H9 (cell line): Measurements from ENCODE around the gene ZNF414. TPM values are rescaled to one million over a fixed set of nuclear protein-coding genes. Genes with fewer than 3 reads are reported as not detected.

ENCODE experiments used
- DNase-seq: peaks from one replicate; pipeline ENCODE4 v3.0.0-alpha.2; 2017
- H2AFZ ChIP-seq: one replicate; pipeline ENCODE4 v1.6.1; 2013; ENCODE audit warnings: mild to moderate bottlenecking, low read length, control low read depth, moderate library complexity
- H2AK5ac ChIP-seq: 2 replicates; pipeline ENCODE4 v1.6.1; 2013; ENCODE audit warnings: low read length, control low read depth, mixed read lengths; ENCODE audit not compliant: insufficient read length
- H2BK120ac ChIP-seq: one replicate; pipeline ENCODE4 v1.6.1; 2013; ENCODE audit warnings: low read depth, mild to moderate bottlenecking, low read length, control low read depth, inconsistent platforms; ENCODE audit not compliant: poor library complexity, severe bottlenecking
- H2BK12ac ChIP-seq: 2 replicates; pipeline ENCODE4 v1.6.1; 2013; ENCODE audit warnings: low read length, control low read depth, mixed read lengths, low read depth; ENCODE audit not compliant: insufficient read length
- H2BK15ac ChIP-seq: 2 replicates; pipeline ENCODE4 v1.6.1; 2013; ENCODE audit warnings: low read depth, low read length, control low read depth
- H2BK20ac ChIP-seq: one replicate; pipeline ENCODE4 v1.6.1; 2013; ENCODE audit warnings: low read depth, mild to moderate bottlenecking, low read length, control low read depth, inconsistent platforms; ENCODE audit not compliant: poor library complexity, severe bottlenecking
- H2BK5ac ChIP-seq: 2 replicates; pipeline ENCODE4 v1.6.1; 2013; ENCODE audit warnings: low read length, control low read depth, mixed read lengths; ENCODE audit not compliant: insufficient read length
- H3K14ac ChIP-seq: 2 replicates; pipeline ENCODE4 v1.6.1; 2013; ENCODE audit warnings: low read length, control low read depth; ENCODE audit not compliant: insufficient read depth
- H3K18ac ChIP-seq: 2 replicates; pipeline ENCODE4 v1.6.1; 2013; ENCODE audit warnings: low read depth, mild to moderate bottlenecking, mixed read lengths, low read length, control low read depth; ENCODE audit not compliant: insufficient read length
- H3K23ac ChIP-seq: 2 replicates; pipeline ENCODE4 v1.6.1; 2013; ENCODE audit warnings: low read length, control low read depth, mixed read lengths, low read depth; ENCODE audit not compliant: insufficient read length
- H3K23me2 ChIP-seq: 2 replicates; pipeline ENCODE4 v1.6.1; 2013; ENCODE audit warnings: low read depth, mild to moderate bottlenecking, mixed read lengths, low read length, control low read depth; ENCODE audit not compliant: insufficient read length, poor library complexity, severe bottlenecking
- H3K27ac ChIP-seq: 2 replicates; pipeline ENCODE4 v1.5.1; 2013; ENCODE audit warnings: low read length, control low read depth, mixed read lengths, low read depth; ENCODE audit not compliant: insufficient read length
- H3K27me3 ChIP-seq: 2 replicates; pipeline ENCODE4 v1.6.1; 2013; ENCODE audit warnings: low read length, control low read depth, inconsistent platforms; ENCODE audit not compliant: insufficient read depth
- H3K4ac ChIP-seq: 2 replicates; pipeline ENCODE4 v1.6.1; 2013; ENCODE audit warnings: low read depth, mild to moderate bottlenecking, control low read depth, inconsistent platforms, low read length, moderate library complexity
- H3K4me1 ChIP-seq: 2 replicates; pipeline ENCODE4 v1.6.1; 2013; ENCODE audit warnings: low read length, control low read depth, inconsistent platforms; ENCODE audit not compliant: insufficient read depth
- H3K4me2 ChIP-seq: 2 replicates; pipeline ENCODE4 v1.6.1; 2013; ENCODE audit warnings: low read length, control low read depth, mixed read lengths; ENCODE audit not compliant: insufficient read length, insufficient read depth
- H3K56ac ChIP-seq: 2 replicates; pipeline ENCODE4 v1.6.1; 2013; ENCODE audit warnings: low read depth, mild to moderate bottlenecking, mixed read lengths, low read length, control low read depth; ENCODE audit not compliant: insufficient read length
- H3K79me1 ChIP-seq: 2 replicates; pipeline ENCODE4 v1.6.1; 2013; ENCODE audit warnings: low read depth, mild to moderate bottlenecking, moderate library complexity, low read length, control low read depth, inconsistent platforms; ENCODE audit not compliant: insufficient read depth, poor library complexity, severe bottlenecking
- H3K79me2 ChIP-seq: 2 replicates; pipeline ENCODE4 v1.6.1; 2013; ENCODE audit warnings: low read length, control low read depth, inconsistent platforms; ENCODE audit not compliant: insufficient read depth
- H3K9ac ChIP-seq: 2 replicates; pipeline ENCODE4 v1.6.1; 2013; ENCODE audit warnings: low read length, control low read depth, mixed read lengths; ENCODE audit not compliant: insufficient read length; ENCODE audit errors: extremely low read depth
- H3K9me3 ChIP-seq: one replicate; pipeline ENCODE4 v1.6.1; 2013; ENCODE audit warnings: low read depth, low read length, inconsistent platforms; ENCODE audit not compliant: control insufficient read depth
- H3T11ph ChIP-seq: one replicate; pipeline ENCODE4 v1.6.1; 2013; ENCODE audit warnings: mild to moderate bottlenecking, low read length, control low read depth, inconsistent platforms
- H4K20me1 ChIP-seq: one replicate; pipeline ENCODE4 v1.6.1; 2013; ENCODE audit not compliant: control insufficient read depth, insufficient read length, insufficient read depth
- H4K5ac ChIP-seq: 2 replicates; pipeline ENCODE4 v1.6.1; 2013; ENCODE audit warnings: low read depth, mild to moderate bottlenecking, mixed read lengths, low read length, control low read depth; ENCODE audit not compliant: insufficient read length
- H4K8ac ChIP-seq: replicated peaks from 2 replicates; pipeline ENCODE4 v1.6.1; 2013; ENCODE audit warnings: low read length, control low read depth, mixed read lengths, low read depth; ENCODE audit not compliant: insufficient read length
- H4K91ac ChIP-seq: 2 replicates; pipeline ENCODE4 v1.6.1; 2013; ENCODE audit warnings: low read depth, mild to moderate bottlenecking, moderate library complexity, mixed read lengths, low read length, control low read depth; ENCODE audit not compliant: insufficient read length
- H3K27ac Mint-ChIP-seq, 3 experiments: 2 replicates in 2 of 3; 3 replicates in 1 of 3; pipeline ENCODE4 v1.8.0; 2020 to 2021; ENCODE audit warnings: mixed read lengths in 3 of 3, mild to moderate bottlenecking in 1 of 3, moderate library complexity in 1 of 3
- H3K27me3 Mint-ChIP-seq: 2 replicates; pipeline ENCODE4 v1.8.0; 2021; ENCODE audit warnings: low read depth, mild to moderate bottlenecking, moderate library complexity, mixed read lengths
- H3K36me3 Mint-ChIP-seq, 3 experiments: 2 replicates in 2 of 3; 3 replicates in 1 of 3; pipeline ENCODE4 v1.8.0; 2020 to 2021; ENCODE audit warnings: low read depth in 3 of 3, mixed read lengths in 3 of 3; ENCODE audit not compliant: insufficient read depth in 1 of 3
- H3K4me1 Mint-ChIP-seq, 2 experiments: 2 replicates each; pipeline ENCODE4 v1.8.0; 2020; ENCODE audit warnings: mixed read lengths in 2 of 2
- H3K4me3 Mint-ChIP-seq, 2 experiments: 2 replicates in 1 of 2; 3 replicates in 1 of 2; pipeline ENCODE4 v1.8.0; 2020 to 2021; ENCODE audit warnings: mild to moderate bottlenecking in 2 of 2, mixed read lengths in 2 of 2, moderate library complexity in 1 of 2
- H3K9me3 Mint-ChIP-seq, 2 experiments: 2 replicates in 1 of 2; 3 replicates in 1 of 2; pipeline ENCODE4 v1.8.0; 2020; ENCODE audit warnings: mild to moderate bottlenecking in 2 of 2, mixed read lengths in 2 of 2, moderate library complexity in 1 of 2
- WGBS: extraction: QIAGEN DNeasy Blood & Tissue Kit; methylation state at CpG from one replicate; pipeline ENCODE4 v1.1.7; 2013; ENCODE audit warnings: missing lambda C conversion rate, low lambda C conversion rate, mixed read lengths; ENCODE audit not compliant: insufficient read length; ENCODE audit errors: extremely low coverage; 5-methylcytosine and 5-hydroxymethylcytosine counted together
- total RNA-seq: library from RNA; stranded (reverse); gene quantifications from 2 replicates; pipeline ENCODE4 v1.2.1, GENCODE V29; 2021
- TF ChIP-seq, protein P1 (sequence below): fragments of 200-600 bp; sonication (generic); conservative IDR thresholded peaks from 3 replicates; pipeline ENCODE4 v1.8.0; 2021; ENCODE audit warnings: antibody characterized with exemption, mild to moderate bottlenecking

The ZNF414 gene
- total RNA-seq, 1 experiment from 2014 or later, result 29.3 TPM

- no peak overlapping the region for H3K23ac ChIP-seq
- H3K18ac ChIP-seq, result no peak overlapping the region
- H4K5ac ChIP-seq, result no peak overlapping the region
- no peaks in the 10 kb centered on the region for H3K27me3 ChIP-seq
- H3K14ac ChIP-seq, result no peak overlapping the region
- no CpG with 5 or more reads among the region's 13 CpGs for WGBS
- H3K4me1 ChIP-seq, result no peaks in the 10 kb centered on the region
- H2BK15ac ChIP-seq, result no peak overlapping the region
- no peak overlapping the region for H4K91ac ChIP-seq
- H4K20me1 ChIP-seq, result no peaks in the 10 kb centered on the region
- no peaks in the 10 kb centered on the region for H3K9me3 ChIP-seq
- no peak overlapping the region for H2BK12ac ChIP-seq
- H3K9ac ChIP-seq, result no peak overlapping the region
- H3K4ac ChIP-seq, result no peak overlapping the region
- Mint-ChIP-seq H3K4me3 (no peak overlapping the region), H3K27me3 (no peaks in the 10 kb centered on the region; the same call in 1 of the 2 replicates), H3K9me3 (no peaks in the 10 kb centered on the region), H3K4me1 (peaks cover 5 to 13% of the 10 kb centered on the region in 2 experiments), H3K27ac (peak overlapping the region in 2 of 3 experiments; percentile 58 to 95; a peak in 4 of 7 replicates), H3K36me3 (peaks cover 40 to 72% (median 71%) of the 10 kb centered on the region in 3 experiments)
- no peak overlapping the region for H3K4me2 ChIP-seq
- DNase-seq, result no peak
- TF ChIP-seq, protein P1, sequence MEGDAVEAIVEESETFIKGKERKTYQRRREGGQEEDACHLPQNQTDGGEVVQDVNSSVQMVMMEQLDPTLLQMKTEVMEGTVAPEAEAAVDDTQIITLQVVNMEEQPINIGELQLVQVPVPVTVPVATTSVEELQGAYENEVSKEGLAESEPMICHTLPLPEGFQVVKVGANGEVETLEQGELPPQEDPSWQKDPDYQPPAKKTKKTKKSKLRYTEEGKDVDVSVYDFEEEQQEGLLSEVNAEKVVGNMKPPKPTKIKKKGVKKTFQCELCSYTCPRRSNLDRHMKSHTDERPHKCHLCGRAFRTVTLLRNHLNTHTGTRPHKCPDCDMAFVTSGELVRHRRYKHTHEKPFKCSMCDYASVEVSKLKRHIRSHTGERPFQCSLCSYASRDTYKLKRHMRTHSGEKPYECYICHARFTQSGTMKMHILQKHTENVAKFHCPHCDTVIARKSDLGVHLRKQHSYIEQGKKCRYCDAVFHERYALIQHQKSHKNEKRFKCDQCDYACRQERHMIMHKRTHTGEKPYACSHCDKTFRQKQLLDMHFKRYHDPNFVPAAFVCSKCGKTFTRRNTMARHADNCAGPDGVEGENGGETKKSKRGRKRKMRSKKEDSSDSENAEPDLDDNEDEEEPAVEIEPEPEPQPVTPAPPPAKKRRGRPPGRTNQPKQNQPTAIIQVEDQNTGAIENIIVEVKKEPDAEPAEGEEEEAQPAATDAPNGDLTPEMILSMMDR, result no peak
- H3K23me2 ChIP-seq, result no peaks in the 10 kb centered on the region
- H3K27ac ChIP-seq, result no peak overlapping the region
- no peak overlapping the region for H2BK5ac ChIP-seq
- no peak overlapping the region for H2BK20ac ChIP-seq
- H3K79me2 ChIP-seq, result no peaks in the 10 kb centered on the region
- H3K79me1 ChIP-seq, result no peaks in the 10 kb centered on the region
- no peak overlapping the region for H4K8ac ChIP-seq
- H2AK5ac ChIP-seq, result no peak overlapping the region
- no peak overlapping the region for H3T11ph ChIP-seq
- no peak overlapping the region for H2BK120ac ChIP-seq
- H3K56ac ChIP-seq, result no peak overlapping the region
- no peak overlapping the region for H2AFZ ChIP-seq
These were observed 26.7 kb downstream of the ZNF414 start for GRCh38 chr19:8487137-8487851.
